Body of pancreas (tissue), 4 donors: ENCODE measurements around the gene FGF9.

ENCODE experiments used
- CTCF ChIP-seq, 7 experiments: fragments of 450-650 bp in 4 of 7; fragments of 200-600 bp in 3 of 7; sonication (generic) in 3 of 7; IDR thresholded peaks; one replicate each; pipeline ENCODE4 v1.5.1; 2016 to 2019; ENCODE audit warnings: antibody characterized with exemption in 7 of 7
- POLR2A ChIP-seq, 3 donors: fragments of 450-650 bp; IDR thresholded peaks; one replicate each; pipeline ENCODE4 v1.6.1; 2016; ENCODE audit warnings: antibody characterized with exemption in 3 of 3, mild to moderate bottlenecking in 2 of 3

GRCh38 chr13:21744149-21744548, 73.3 kb downstream of the FGF9 start:
- TF ChIP-seq CTCF (IDR thresholded peaks at IDR 0.05) (no peak), POLR2A (IDR thresholded peaks at IDR 0.05) (no peak)
